Body of pancreas (tissue), 4 donors: ENCODE results near the gene ALPL. TPM values are rescaled to one million over a fixed set of nuclear protein-coding genes. Genes with fewer than 3 reads are reported as not detected.

Source experiments
- ATAC-seq: fragments of 150-250 bp; one replicate; pipeline ENCODE4 v1.9.1; 2016
- DNase-seq, 4 donors: peaks; one replicate each; pipeline ENCODE4 v3.0.0-alpha.2; 2019
- H3K27ac ChIP-seq, 4 donors: fragments of 200-600 bp; sonication (generic); 1 replicate in 3 of 4; 2 replicates in 1 of 4; pipeline versions ENCODE4 v1.5.1 to v1.6.1; 2016 to 2019; ENCODE audit warnings: mild to moderate bottlenecking in 1 of 4, mixed read lengths in 1 of 4, moderate library complexity in 1 of 4
- H3K27me3 ChIP-seq, 2 donors: fragments of 200-600 bp; sonication (generic); one replicate each; pipeline ENCODE4 v1.6.0; 2016; ENCODE audit warnings: mild to moderate bottlenecking in 1 of 2
- H3K36me3 ChIP-seq, 2 donors: fragments of 200-600 bp; sonication (generic); replicated peaks in 1 of 2; 2 replicates each; pipeline ENCODE4 v1.5.1; 2016; ENCODE audit warnings: low read depth in 2 of 2; ENCODE audit not compliant: insufficient read depth in 1 of 2
- H3K4me1 ChIP-seq: fragments of 200-600 bp; sonication (generic); one replicate; pipeline ENCODE4 v1.6.0; 2016
- H3K4me3 ChIP-seq, 2 donors: fragments of 200-600 bp; sonication (generic); 1 replicate in 1 of 2; 2 replicates in 1 of 2; pipeline ENCODE4 v1.5.1; 2016 to 2019
- H3K9me3 ChIP-seq, 3 donors: fragments of 200-600 bp; sonication (generic); 1 replicate in 2 of 3; 2 replicates in 1 of 3; pipeline ENCODE4 v1.5.1; 2016
- CTCF ChIP-seq, 7 experiments: fragments of 450-650 bp in 4 of 7; fragments of 200-600 bp in 3 of 7; sonication (generic) in 3 of 7; IDR thresholded peaks; one replicate each; pipeline ENCODE4 v1.5.1; 2016 to 2019; ENCODE audit warnings: antibody characterized with exemption in 7 of 7
- POLR2A ChIP-seq, 3 donors: fragments of 450-650 bp; IDR thresholded peaks; one replicate each; pipeline ENCODE4 v1.6.1; 2016; ENCODE audit warnings: antibody characterized with exemption in 3 of 3, mild to moderate bottlenecking in 2 of 3
- WGBS, 2 donors: methylation state at CpG; one replicate each; pipeline ENCODE4 v1.1.5; 2017; 5-methylcytosine and 5-hydroxymethylcytosine counted together
- intact Hi-C: fragments of 100-400 bp; cut with DNase I; formaldehyde crosslinking; loops from one replicate; pipeline ENCODE4 v1.15.1; 2023
- total RNA-seq, 2 donors: library from RNA; depleted of rRNA; stranded (reverse); fragments of >200 nt; gene quantifications; one replicate each; pipeline ENCODE4 v1.1.0, GENCODE V29; 2016

The ALPL gene
- total RNA-seq, 2 donors from 2014 or later: 3.4 to 10.9 TPM

DNA sequence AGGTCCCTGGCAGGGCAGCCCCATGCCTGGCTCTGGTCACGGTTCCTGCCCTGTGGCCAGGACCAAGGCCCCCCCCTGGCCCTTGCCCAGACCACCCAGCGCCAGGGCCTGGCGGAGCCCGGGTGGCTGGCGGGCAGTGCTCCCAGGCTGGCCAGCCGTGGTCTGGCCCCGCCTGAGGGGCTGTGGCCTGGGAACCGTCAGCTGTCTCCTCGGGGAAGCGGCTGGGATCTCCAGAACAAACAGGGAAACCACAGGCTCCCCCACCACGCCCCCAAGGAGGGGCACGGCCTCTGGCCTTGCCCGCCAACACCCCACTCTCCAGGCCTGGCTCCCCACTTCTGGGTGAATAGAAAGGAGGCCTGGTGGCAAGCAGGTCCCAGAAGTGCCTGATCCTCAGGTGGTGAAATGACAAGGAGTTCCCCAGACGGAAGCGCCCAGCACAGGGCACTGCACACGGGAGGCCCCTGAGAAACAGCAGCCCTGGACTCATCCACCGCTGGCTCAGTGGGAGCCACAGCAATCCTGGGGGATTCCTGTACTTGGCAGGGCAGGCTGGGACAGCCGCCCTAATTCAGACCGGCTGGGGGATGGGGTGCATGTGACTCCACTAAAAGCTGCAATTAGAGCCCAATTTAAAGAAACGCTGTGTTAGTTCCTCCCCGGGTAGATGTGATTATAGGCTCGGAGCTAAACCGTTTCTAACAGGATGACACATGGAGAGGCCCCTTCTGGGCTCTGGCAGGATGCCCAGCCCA is 81.1 kb downstream of the ALPL start:
- DNase-seq: no peak
- peaks cover 26% of the 10 kb centered on the region for H3K4me1 ChIP-seq
- no peak for TF ChIP-seq POLR2A (IDR thresholded peaks at IDR 0.05)
- TF ChIP-seq CTCF (IDR thresholded peaks at IDR 0.05): no peak
- no peak overlapping the region for H3K27ac ChIP-seq
- H3K27me3 ChIP-seq: no peaks in the 10 kb centered on the region
- ATAC-seq: no peak
- H3K4me3 ChIP-seq: no peak overlapping the region
- intact Hi-C loops: no loop called here
- H3K9me3 ChIP-seq: no peaks in the 10 kb centered on the region
- H3K36me3 ChIP-seq: no peaks in the 10 kb centered on the region
- WGBS, 2 donors: 12 to 40% methylated on average over 3 to 21 of the region's 23 CpGs

DNA sequence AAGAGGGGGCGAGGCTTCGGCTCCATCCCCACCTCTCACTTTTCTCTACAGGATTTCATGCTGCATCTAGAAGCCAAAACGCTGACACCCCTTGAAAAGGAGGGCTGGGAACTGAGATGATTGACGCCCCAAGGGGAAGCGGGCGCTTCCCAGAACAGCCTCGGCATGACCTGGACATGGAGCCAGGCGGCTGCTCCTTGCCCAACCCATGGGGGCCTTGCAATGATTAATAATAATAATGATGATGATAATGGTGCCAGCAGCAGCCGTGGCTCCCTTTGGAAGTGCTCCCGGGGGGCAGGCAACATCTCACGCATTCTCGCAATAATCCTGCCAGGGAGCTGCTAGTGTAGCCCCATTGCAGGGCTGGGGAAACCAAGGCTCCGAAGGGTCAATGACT is 81.7 kb downstream of the ALPL start:
- intact Hi-C loops: no loop called here
- TF ChIP-seq POLR2A (IDR thresholded peaks at IDR 0.05) (no peak), CTCF (IDR thresholded peaks at IDR 0.05) (no peak)
- Histone ChIP-seq H3K9me3 (no peaks in the 10 kb centered on the region), H3K27ac (no peak overlapping the region), H3K36me3 (no peaks in the 10 kb centered on the region), H3K27me3 (no peaks in the 10 kb centered on the region), H3K4me1 (peaks cover 26% of the 10 kb centered on the region), H3K4me3 (no peak overlapping the region)
- no peak for DNase-seq
- WGBS, 2 donors: 35 to 50% methylated on average over 9 to 13 of the region's 13 CpGs
- no peak for ATAC-seq

DNA sequence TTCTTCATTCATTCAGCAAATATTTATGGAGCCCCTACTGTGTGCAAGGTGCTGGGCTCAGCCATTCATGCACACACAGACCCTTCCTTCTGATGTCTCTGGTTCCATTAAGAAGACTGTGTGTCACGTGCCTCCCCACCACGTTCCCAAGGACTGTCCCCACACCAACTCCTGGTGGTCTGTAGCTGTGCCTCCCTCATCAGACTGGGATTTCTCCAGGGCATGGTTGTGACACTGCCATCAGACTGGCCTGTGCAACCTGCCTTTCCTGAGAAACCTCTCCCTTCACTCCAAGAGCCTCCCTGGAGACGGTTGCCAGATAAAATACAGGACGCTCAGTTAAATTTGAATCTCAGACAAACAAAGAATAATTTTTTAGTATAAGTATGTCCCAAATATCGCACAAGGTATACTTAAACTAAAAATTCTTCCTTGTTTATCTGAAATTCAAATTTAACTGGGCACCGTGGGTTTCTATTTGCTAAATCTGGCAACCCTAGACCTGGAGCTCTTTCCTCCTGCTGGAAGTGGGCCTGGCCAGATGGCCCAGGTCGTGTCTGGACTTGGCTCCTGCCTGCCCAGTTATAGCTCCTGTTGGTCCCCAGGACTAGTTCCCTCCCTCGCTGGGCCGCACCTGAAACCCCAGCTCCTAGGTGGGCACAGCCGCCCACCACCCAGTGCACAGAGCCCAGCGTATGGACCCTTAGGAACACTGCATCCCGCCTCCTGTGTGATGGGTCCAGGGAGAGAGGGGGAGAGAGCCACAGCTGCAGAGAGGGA is 83.1 kb downstream of the ALPL start:
- 59 to 69% methylated on average over 12 of the region's 12 CpGs for WGBS, 2 donors
- intact Hi-C loops: no loop called here
- H3K4me1 ChIP-seq: peaks cover 16% of the 10 kb centered on the region
- TF ChIP-seq POLR2A (IDR thresholded peaks at IDR 0.05): no peak
- TF ChIP-seq CTCF (IDR thresholded peaks at IDR 0.05): no peak
- ATAC-seq (no peak), DNase-seq (peak in 1 of 4 donors; percentile 51)
- H3K4me3 ChIP-seq: no peak overlapping the region
- H3K27ac ChIP-seq: no peak overlapping the region
- H3K9me3 ChIP-seq: no peaks in the 10 kb centered on the region
- H3K27me3 ChIP-seq: no peaks in the 10 kb centered on the region
- peaks cover 0 to 5% of the 10 kb centered on the region in 2 donors for H3K36me3 ChIP-seq

DNA sequence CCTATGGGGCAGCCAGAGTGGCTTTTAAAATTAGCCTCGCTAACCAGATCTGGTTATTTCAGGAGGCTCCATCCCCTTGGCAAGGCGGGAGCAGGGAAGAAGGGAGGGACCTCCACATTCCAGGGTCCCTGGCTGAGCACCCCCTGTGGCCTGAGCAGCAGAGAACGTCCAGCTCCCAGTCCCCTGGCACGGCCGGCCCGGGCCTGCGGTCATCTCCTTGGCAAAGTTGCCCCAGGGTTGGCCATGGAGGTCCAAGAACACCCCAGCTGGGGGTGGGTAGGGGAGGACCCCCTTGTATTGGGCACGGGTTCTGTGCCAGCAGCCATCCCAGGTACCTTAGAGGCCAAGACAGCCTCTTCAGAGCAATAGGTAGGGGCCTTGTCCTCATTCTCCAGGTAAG is 84.0 kb downstream of the ALPL start:
- peaks cover 14% of the 10 kb centered on the region for H3K4me1 ChIP-seq
- H3K27ac ChIP-seq: no peak overlapping the region
- no peaks in the 10 kb centered on the region for H3K27me3 ChIP-seq
- intact Hi-C loops: no loop called here
- TF ChIP-seq CTCF (IDR thresholded peaks at IDR 0.05) (no peak), POLR2A (IDR thresholded peaks at IDR 0.05) (no peak)
- ATAC-seq: no peak
- no peak overlapping the region for H3K4me3 ChIP-seq
- H3K9me3 ChIP-seq: no peaks in the 10 kb centered on the region
- WGBS, 2 donors: 57 to 88% methylated on average over 6 to 8 of the region's 8 CpGs
- peaks cover 0 to 7% of the 10 kb centered on the region in 2 donors for H3K36me3 ChIP-seq
- DNase-seq: no peak
